ENCODE measurements around the gene ANKRD36C.
"Not testable (repeated sequence)": the region's sequence is repeated elsewhere in the genome, so short reads cannot be mapped to it uniquely, and the experiment has no call there.

Gene ANKRD36C

GRCh38 chr2:95796249-95797099 lies 195.2 kb downstream of the ANKRD36C start:
- not testable (repeated sequence) for DNase-seq (ENCODE audit: low spot score)

GRCh38 chr2:95793970-95794369 lies 197.7 kb downstream of the ANKRD36C start:
- not testable (repeated sequence) for DNase-seq (ENCODE audit: low spot score)

GRCh38 chr2:95790180-95790579 lies 201.4 kb downstream of the ANKRD36C start:
- DNase-seq (ENCODE audit: low spot score) = not testable (repeated sequence)

GRCh38 chr2:95789385-95789784 lies 202.2 kb downstream of the ANKRD36C start:
- DNase-seq (ENCODE audit: low spot score) = not testable (repeated sequence)

GRCh38 chr2:95788642-95789041 lies 203.0 kb downstream of the ANKRD36C start:
- DNase-seq (ENCODE audit: low spot score) = not testable (repeated sequence)

Measured in hematopoietic multipotent progenitor cell treated with erythropoietin and hydrocortisone succinate and interleukin-3 and kit ligand, for 15 days (in vitro differentiated cells).